Astrocyte (in vitro differentiated cells and primary cell): ENCODE measurements around the gene HSPG2. TPM values are rescaled to one million over a fixed set of nuclear protein-coding genes. Genes with fewer than 3 reads are reported as not detected.

ENCODE experiments used
- DNase-seq: peaks from one replicate; pipeline ENCODE4 v3.0.0-alpha.2; 2010; ENCODE audit warnings: low read depth
- FAIRE-seq: peaks from 2 replicates; lab custom pipeline; 2011; peaks lifted over from hg19 to GRCh38; lab: Jason Lieb, UNC
- H2AFZ ChIP-seq: 2 replicates; pipeline ENCODE4 v1.6.0; 2012; ENCODE audit warnings: low read depth, low read length, inconsistent platforms
- H3K27ac ChIP-seq: 2 replicates; pipeline ENCODE4 v1.5.1; 2011; ENCODE audit warnings: low read depth, low read length, inconsistent platforms
- H3K27me3 ChIP-seq: 2 replicates; pipeline ENCODE4 v1.6.0; 2011; ENCODE audit warnings: low read length, inconsistent platforms; ENCODE audit not compliant: insufficient read depth
- H3K36me3 ChIP-seq: 2 replicates; pipeline ENCODE4 v1.5.1; 2011; ENCODE audit warnings: low read length, inconsistent platforms; ENCODE audit not compliant: insufficient read depth
- H3K4me1 ChIP-seq: 2 replicates; pipeline ENCODE4 v1.5.1; 2011; ENCODE audit warnings: low read length, inconsistent platforms; ENCODE audit not compliant: insufficient read depth
- H3K4me2 ChIP-seq: 2 replicates; pipeline ENCODE4 v1.6.0; 2012; ENCODE audit warnings: low read length, inconsistent platforms
- H3K4me3 ChIP-seq: 2 replicates; pipeline ENCODE4 v1.5.1; 2011; ENCODE audit warnings: low read depth, mild to moderate bottlenecking, low read length, inconsistent platforms; ENCODE audit not compliant: insufficient read depth
- H3K79me2 ChIP-seq: 2 replicates; pipeline ENCODE4 v1.6.0; 2012; ENCODE audit warnings: mild to moderate bottlenecking, low read length, inconsistent platforms; ENCODE audit not compliant: insufficient read depth
- H3K9ac ChIP-seq: 2 replicates; pipeline ENCODE4 v1.6.0; 2012; ENCODE audit warnings: mild to moderate bottlenecking, low read length, inconsistent platforms
- H3K9me3 ChIP-seq: 2 replicates; pipeline ENCODE4 v1.5.1; 2012; ENCODE audit warnings: low read depth, mild to moderate bottlenecking, low read length, inconsistent platforms; ENCODE audit not compliant: insufficient read depth
- H4K20me1 ChIP-seq: 2 replicates; pipeline ENCODE4 v1.6.0; 2012; ENCODE audit warnings: low read length, inconsistent platforms; ENCODE audit not compliant: insufficient read depth
- H3K27ac Mint-ChIP-seq: one replicate; pipeline ENCODE4 v1.8.0; 2021; ENCODE audit warnings: mild to moderate bottlenecking, mixed read lengths; ENCODE audit not compliant: unreplicated experiment
- H3K27me3 Mint-ChIP-seq: one replicate; pipeline ENCODE4 v1.8.0; 2021; ENCODE audit warnings: low read depth, mixed read lengths; ENCODE audit not compliant: unreplicated experiment
- H3K36me3 Mint-ChIP-seq: one replicate; pipeline ENCODE4 v1.8.0; 2021; ENCODE audit warnings: low read depth, mixed read lengths; ENCODE audit not compliant: unreplicated experiment
- H3K4me1 Mint-ChIP-seq: one replicate; pipeline ENCODE4 v1.8.0; 2021; ENCODE audit warnings: low read depth, mixed read lengths; ENCODE audit not compliant: unreplicated experiment
- H3K4me3 Mint-ChIP-seq: one replicate; pipeline ENCODE4 v1.8.0; 2021; ENCODE audit warnings: mild to moderate bottlenecking, moderate library complexity, mixed read lengths; ENCODE audit not compliant: unreplicated experiment
- H3K9me3 Mint-ChIP-seq: one replicate; pipeline ENCODE4 v1.8.0; 2021; ENCODE audit warnings: mild to moderate bottlenecking, mixed read lengths; ENCODE audit not compliant: unreplicated experiment
- CTCF ChIP-seq: IDR thresholded peaks from 2 replicates; pipeline ENCODE4 v1.5.1; 2011; ENCODE audit warnings: low read depth, mild to moderate bottlenecking, inconsistent platforms, low read length, moderate library complexity; ENCODE audit not compliant: insufficient read depth
- EZH2 ChIP-seq: IDR thresholded peaks from 2 replicates; pipeline ENCODE4 v1.6.1; 2012; ENCODE audit warnings: mild to moderate bottlenecking, low read length, inconsistent platforms; ENCODE audit not compliant: insufficient read depth
- total RNA-seq: library from RNA; stranded (reverse); gene quantifications from 2 replicates; pipeline ENCODE4 v1.2.1, GENCODE V29; 2021

Gene HSPG2
- total RNA-seq, 1 donor from 2014 or later: 249 TPM

- H3K4me1 ChIP-seq: peaks cover 41% of the 10 kb centered on the region
- peaks cover 49% of the 10 kb centered on the region for H3K4me1 Mint-ChIP-seq
Measured at GRCh38 chr1:21896652-21897532, 40.2 kb downstream of the HSPG2 start.

GRCh38 chr1:21896026-21896425 lies 41.1 kb downstream of the HSPG2 start:
- no peak overlapping the region for H3K4me3 Mint-ChIP-seq

More at GRCh38 chr1:21896652-21897532, 40.2 kb downstream of the HSPG2 start:
- Histone ChIP-seq H4K20me1 (peaks cover 76% of the 10 kb centered on the region), H3K36me3 (peaks cover 8% of the 10 kb centered on the region), H3K79me2 (peaks cover 20% of the 10 kb centered on the region), H3K27me3 (no peaks in the 10 kb centered on the region), H3K9ac (no peak overlapping the region), H3K4me2 (no peak overlapping the region), H3K27ac (no peak overlapping the region), H3K4me3 (no peak overlapping the region), H3K9me3 (no peaks in the 10 kb centered on the region), H2AFZ (no peak overlapping the region)
- Mint-ChIP-seq H3K27me3 (no peaks in the 10 kb centered on the region), H3K9me3 (no peaks in the 10 kb centered on the region), H3K4me3 (no peak overlapping the region), H3K27ac (no peak overlapping the region), H3K36me3 (peaks cover 7% of the 10 kb centered on the region)
- no peak for TF ChIP-seq CTCF
- TF ChIP-seq EZH2: no peak
- FAIRE-seq (no peak), DNase-seq (no peak)

More at GRCh38 chr1:21896026-21896425, 41.1 kb downstream of the HSPG2 start:
- no peaks in the 10 kb centered on the region for H3K9me3 ChIP-seq
- H3K4me1 Mint-ChIP-seq: peaks cover 41% of the 10 kb centered on the region
- peaks cover 33% of the 10 kb centered on the region for H3K4me1 ChIP-seq
- no peak overlapping the region for H3K4me2 ChIP-seq
- no peak overlapping the region for H2AFZ ChIP-seq
- H3K36me3 Mint-ChIP-seq: peaks cover 11% of the 10 kb centered on the region
- no peak for FAIRE-seq
- no peak overlapping the region for H3K4me3 ChIP-seq
- H3K36me3 ChIP-seq: peaks cover 8% of the 10 kb centered on the region
- no peak overlapping the region for H3K27ac Mint-ChIP-seq
- H3K27ac ChIP-seq: no peak overlapping the region
- H3K9ac ChIP-seq: no peak overlapping the region
- H3K9me3 Mint-ChIP-seq: no peaks in the 10 kb centered on the region
- DNase-seq: no peak
- peaks cover 20% of the 10 kb centered on the region for H3K79me2 ChIP-seq
- H4K20me1 ChIP-seq: peaks cover 77% of the 10 kb centered on the region
- TF ChIP-seq CTCF (no peak), EZH2 (no peak)
- H3K27me3 Mint-ChIP-seq: no peaks in the 10 kb centered on the region
- H3K27me3 ChIP-seq: no peaks in the 10 kb centered on the region
